GM12878 (cell line): ENCODE results near the gene GPR78. TPM values are rescaled to one million over a fixed set of nuclear protein-coding genes. Genes with fewer than 3 reads are reported as not detected.

Experiments used
- ATAC-seq: fragments of 200-7000 bp; cut with Tn5 transposase; 3 replicates; pipeline ENCODE4 v1.9.1; 2020; ENCODE audit warnings: mild to moderate bottlenecking, moderate library complexity
- BruUV-seq: library from RNA; stranded (reverse); fragments of 400-500 nt; replicated peaks from 2 replicates; lab custom pipeline; 2021; lab: Mats Ljungman, UMichigan
- CTCF ChIA-PET: fragments of 300-600 bp; sonication (Branson Sonifier 250); formaldehyde crosslinking; extraction: SDS; loops from one replicate; lab custom pipeline; 2021; ENCODE audit warnings: inconsistent platforms; lab: Yijun Ruan, JAX
- POLR2A ChIA-PET: fragments of 350-600 bp; formaldehyde crosslinking; extraction: SDS; loops from one replicate; lab custom pipeline; 2021; ENCODE audit warnings: inconsistent platforms; lab: Charles Lee
- RAD21 ChIA-PET: fragments of 300-600 bp; sonication (Branson Sonifier 250); formaldehyde crosslinking; loops from one replicate; lab custom pipeline; 2023; ENCODE audit warnings: antibody characterized with exemption; ENCODE audit not compliant: unreplicated experiment; lab: Charles Lee
- SMC1A ChIA-PET: fragments of 300-600 bp; sonication (Branson Sonifier 250); formaldehyde crosslinking; loops from one replicate; lab custom pipeline; 2023; ENCODE audit not compliant: unreplicated experiment, uncharacterized antibody; lab: Charles Lee
- DNase-seq: peaks from one replicate; pipeline ENCODE4 v3.0.0-alpha.2; 2011; ENCODE audit warnings: low read depth, low spot score
- FAIRE-seq: peaks from 3 replicates; lab custom pipeline; 2011; peaks lifted over from hg19 to GRCh38; lab: Jason Lieb, UNC
- H2AFZ ChIP-seq: 2 replicates; pipeline ENCODE4 v1.6.0; 2011; ENCODE audit warnings: low read depth, low read length, control low read depth; ENCODE audit not compliant: control insufficient read depth
- H3K27ac ChIP-seq: 2 replicates; pipeline ENCODE4 v1.5.1; 2011; ENCODE audit warnings: control low read depth; ENCODE audit not compliant: control insufficient read depth, insufficient read depth
- H3K27me3 ChIP-seq, 2 experiments: replicated peaks in 1 of 2; 2 replicates each; pipeline versions ENCODE4 v1.6.0 to v1.6.1; 2011; ENCODE audit warnings: low read length in 1 of 2; ENCODE audit not compliant: control insufficient read depth in 2 of 2, insufficient read depth in 2 of 2
- H3K36me3 ChIP-seq, 2 experiments: 2 replicates each; pipeline ENCODE4 v1.5.1; 2011; ENCODE audit warnings: low read length in 1 of 2; ENCODE audit not compliant: control insufficient read depth in 2 of 2, insufficient read depth in 2 of 2
- H3K4me1 ChIP-seq: 2 replicates; pipeline ENCODE4 v1.6.1; 2011; ENCODE audit warnings: mild to moderate bottlenecking, low read length, moderate library complexity, mixed read lengths; ENCODE audit not compliant: control insufficient read depth, insufficient read depth
- H3K4me2 ChIP-seq: 2 replicates; pipeline ENCODE4 v1.6.0; 2011; ENCODE audit warnings: control low read depth; ENCODE audit not compliant: control insufficient read depth, insufficient read depth
- H3K4me3 ChIP-seq: fragments of 200-600 bp; sonication (generic); 2 replicates; pipeline ENCODE4 v1.5.1; 2016
- H3K79me2 ChIP-seq: 2 replicates; pipeline ENCODE4 v1.6.0; 2011; ENCODE audit warnings: low read length; ENCODE audit not compliant: control insufficient read depth, insufficient read depth
- H3K9ac ChIP-seq: 2 replicates; pipeline ENCODE4 v1.8.0; 2011; ENCODE audit warnings: low read length, control low read depth, mixed read lengths; ENCODE audit not compliant: control insufficient read depth, insufficient read depth
- H3K9me3 ChIP-seq: replicated peaks from 3 replicates; pipeline ENCODE4 v1.5.1; 2011; ENCODE audit warnings: mild to moderate bottlenecking, low read length; ENCODE audit not compliant: control insufficient read depth, insufficient read depth
- H4K20me1 ChIP-seq: 2 replicates; pipeline ENCODE4 v1.6.0; 2011; ENCODE audit not compliant: control insufficient read depth, insufficient read depth
- ATF7 ChIP-seq: fragments of 450-650 bp; IDR thresholded peaks from 2 replicates; pipeline ENCODE4 v1.6.1; 2016; ENCODE audit warnings: low read depth, mild to moderate bottlenecking
- BMI1 ChIP-seq: fragments of 450-650 bp; IDR thresholded peaks from 2 replicates; pipeline ENCODE4 v1.6.1; 2016; ENCODE audit warnings: mild to moderate bottlenecking, moderate library complexity, borderline replicate concordance
- CBFB ChIP-seq: IDR thresholded peaks from 2 replicates; pipeline ENCODE4 v1.6.1; 2016; ENCODE audit warnings: antibody characterized with exemption, low read depth
- CREB1 ChIP-seq: IDR thresholded peaks from 2 replicates; pipeline ENCODE4 v1.6.1; 2012; ENCODE audit warnings: low read depth, mild to moderate bottlenecking, inconsistent platforms
- ETV6 ChIP-seq, 2 experiments: fragments of 450-650 bp in 1 of 2; IDR thresholded peaks in 1 of 2; conservative IDR thresholded peaks in 1 of 2; 2 replicates each; pipeline ENCODE4 v1.6.1; 2014; ENCODE audit warnings: antibody characterized with exemption in 1 of 2, borderline replicate concordance in 1 of 2, low read depth in 1 of 2, mild to moderate bottlenecking in 1 of 2, moderate library complexity in 1 of 2
- HDAC6 ChIP-seq: fragments of 200-600 bp; sonication (generic); IDR thresholded peaks from one replicate; pipeline ENCODE4 v1.8.0; 2017; ENCODE audit warnings: antibody characterized with exemption; ENCODE audit not compliant: unreplicated experiment
- HDGF ChIP-seq: fragments of 450-650 bp; IDR thresholded peaks from 2 replicates; pipeline ENCODE4 v1.6.1; 2016; ENCODE audit warnings: antibody characterized with exemption
- NRF1 ChIP-seq: conservative IDR thresholded peaks from 2 replicates; pipeline ENCODE4 v1.6.1; 2011; ENCODE audit warnings: mild to moderate bottlenecking, low read depth, low read length, improper control_type of control experiment
- RAD51 ChIP-seq: fragments of 450-650 bp; IDR thresholded peaks from 2 replicates; pipeline ENCODE4 v1.6.1; 2016; ENCODE audit warnings: moderate library complexity, mild to moderate bottlenecking, inconsistent platforms
- RELA ChIP-seq: fragments of 450-650 bp; IDR thresholded peaks from 2 replicates; pipeline ENCODE4 v1.8.0; 2014; ENCODE audit warnings: borderline replicate concordance; ENCODE audit not compliant: partially characterized antibody
- SMC3 ChIP-seq: IDR thresholded peaks from 2 replicates; pipeline ENCODE4 v1.6.1; 2011; ENCODE audit warnings: low read length, improper control_type of control experiment, borderline replicate concordance
- TBL1XR1 ChIP-seq: IDR thresholded peaks from 2 replicates; pipeline ENCODE4 v1.6.1; 2012; ENCODE audit warnings: low read depth, low read length, improper control_type of control experiment
- TCF12 ChIP-seq: IDR thresholded peaks from 2 replicates; pipeline ENCODE4 v1.6.1; 2011; ENCODE audit warnings: low read depth, mild to moderate bottlenecking, low read length
- WRNIP1 ChIP-seq: IDR thresholded peaks from 2 replicates; pipeline ENCODE4 v1.6.1; 2011; ENCODE audit warnings: low read depth, low read length, improper control_type of control experiment, borderline replicate concordance
- ZBED1 ChIP-seq: IDR thresholded peaks from 2 replicates; pipeline ENCODE4 v1.6.1; 2016; ENCODE audit warnings: borderline replicate concordance
- ZNF622 ChIP-seq: fragments of 450-650 bp; IDR thresholded peaks from 2 replicates; pipeline ENCODE4 v1.6.1; 2017; ENCODE audit warnings: mild to moderate bottlenecking, inconsistent platforms
- WGBS: methylation state at CpG from one replicate; pipeline ENCODE4 v1.1.6; 2016; ENCODE audit warnings: low lambda C conversion rate; ENCODE audit not compliant: insufficient replicate concordance, insufficient coverage; ENCODE audit errors: missing lambda C conversion rate; 5-methylcytosine and 5-hydroxymethylcytosine counted together
- in situ Hi-C: fragments of 300-500 bp; cut with MboI; formaldehyde crosslinking; loops from 9 replicates; pipeline ENCODE4 v1.14.3; 2018; ENCODE audit warnings: mixed read lengths
- intact Hi-C: fragments of 100-400 bp; cut with micrococcal nuclease; formaldehyde crosslinking; loops from one replicate; pipeline ENCODE4 v1.14.2; 2022; ENCODE audit not compliant: unreplicated experiment
- polyA plus RNA-seq, 11 experiments: library from polyadenylated mRNA; depleted of rRNA in 4 of 11; unstranded in 6 of 11; stranded (reverse) in 5 of 11; fragments of >200 nt; fragmentation: Nextera tagmentation in 4 of 11; fragmentation: Illumina TruSeq in 1 of 11; extraction: Ambion mirVana in 4 of 11; extraction: Trizol in 1 of 11; gene quantifications; 1 replicate in 1 of 11; 2 replicates in 10 of 11; pipeline versions ENCODE4 v1.2.1 to v1.2.3, GENCODE V29; 2011 to 2016; ENCODE audit warnings: inconsistent platforms in 2 of 11, missing spikeins in 2 of 11, low read depth in 1 of 11
- total RNA-seq, 4 experiments: library from RNA; depleted of rRNA in 3 of 4; stranded (reverse); fragments of >200 nt in 3 of 4; fragmentation: Illumina TruSeq in 1 of 4; extraction: Trizol in 1 of 4; gene quantifications; 2 replicates each; pipeline versions ENCODE4 v1.2.1 to v1.2.3, GENCODE V29; 2013 to 2021

The GPR78 gene
- total and polyA plus RNA-seq, 10 of the 15 experiments (the other 5 are each of a cell fraction or from before 2014, with no cell fraction given) = 0.03 TPM; not detected in 9

- no peak for ATAC-seq
- no peak overlapping the region for H2AFZ ChIP-seq
- H3K4me3 ChIP-seq = no peak overlapping the region
- no peaks in the 10 kb centered on the region for H4K20me1 ChIP-seq
- no peak for FAIRE-seq
- ChIA-PET SMC1A (no interaction called here), RAD21 (no interaction called here), POLR2A (no interaction called here), CTCF (no interaction called here)
- 67% methylated on average over 3 of the region's 3 CpGs for WGBS
- BruUV-seq = no TSS peak
- no peaks in the 10 kb centered on the region for H3K9me3 ChIP-seq
- in situ Hi-C loops = no loop called here
- no peaks in the 10 kb centered on the region for H3K27me3 ChIP-seq
- no peak overlapping the region for H3K4me2 ChIP-seq
- no peaks in the 10 kb centered on the region for H3K36me3 ChIP-seq
- no peak overlapping the region for H3K9ac ChIP-seq
- H3K27ac ChIP-seq = no peak overlapping the region
- DNase-seq = no peak
- TF ChIP-seq HDAC6 (no peak), RELA (no peak), NRF1 (no peak), CREB1 (no peak), HDGF (no peak), ATF7 (no peak), RAD51 (no peak), TBL1XR1 (no peak), ZBED1 (no peak), TCF12 (no peak), BMI1 (no peak), ZNF622 (no peak), ETV6 (conservative IDR thresholded peaks at IDR 0.05 in 1 of 2, IDR thresholded peaks at IDR 0.05 in 1 of 2; ENCODE audit: borderline replicate concordance in 1 of 2, low read depth in 1 of 2) (no peak), WRNIP1 (no peak), SMC3 (no peak), CBFB (no peak)
- intact Hi-C loops = no loop called here
- no peaks in the 10 kb centered on the region for H3K79me2 ChIP-seq
- peaks cover 5% of the 10 kb centered on the region for H3K4me1 ChIP-seq
These were observed 35.9 kb upstream of the GPR78 start for GRCh38 chr4:8544282-8544681.
